GM19238 (cell line): ENCODE data around the gene KCNMA1.

ENCODE experiments used
- DNase-seq: peaks from one replicate; pipeline ENCODE4 v3.0.0; 2011; ENCODE audit warnings: low spot score; ENCODE audit not compliant: insufficient read length

KCNMA1 gene

DNA sequence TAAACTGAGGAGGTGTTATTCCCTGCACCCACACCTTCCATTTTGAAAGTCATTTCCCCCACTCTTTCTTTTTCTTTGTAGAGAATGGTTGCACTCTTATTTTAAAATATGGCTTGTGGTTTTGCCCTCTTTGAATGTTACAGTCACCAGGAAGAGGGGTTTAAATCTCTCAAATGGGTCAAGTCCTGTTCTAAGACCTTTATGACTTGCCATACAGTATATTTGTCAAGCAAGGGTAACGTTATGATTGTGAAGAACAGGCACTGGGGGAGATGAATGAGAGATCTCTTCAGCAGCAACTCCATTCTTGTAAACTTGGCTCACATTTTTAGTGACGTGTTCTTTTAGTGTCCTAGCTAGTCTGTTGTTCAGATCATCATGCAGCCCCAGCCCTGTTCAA is 634.7 kb downstream of the KCNMA1 start:
- no peak for DNase-seq

DNA sequence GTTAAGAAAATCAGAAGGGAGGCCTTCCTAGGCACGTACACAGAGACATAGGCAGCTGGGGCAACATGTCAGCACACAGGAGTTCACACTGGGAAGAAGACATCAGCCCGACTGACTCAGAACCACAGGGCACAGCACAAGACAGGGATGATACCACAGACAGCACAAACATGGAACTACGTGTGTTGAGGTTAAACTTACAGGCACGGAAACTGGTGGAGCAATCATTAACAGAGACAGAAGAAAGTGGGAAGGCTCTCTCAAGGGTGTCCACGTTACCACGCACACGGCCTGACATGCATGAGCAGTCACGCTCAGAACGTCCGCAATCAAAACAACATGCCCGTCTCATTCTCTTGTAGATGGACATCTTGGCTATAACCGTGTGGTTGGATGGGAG is 636.4 kb downstream of the KCNMA1 start:
- DNase-seq = no peak

DNA sequence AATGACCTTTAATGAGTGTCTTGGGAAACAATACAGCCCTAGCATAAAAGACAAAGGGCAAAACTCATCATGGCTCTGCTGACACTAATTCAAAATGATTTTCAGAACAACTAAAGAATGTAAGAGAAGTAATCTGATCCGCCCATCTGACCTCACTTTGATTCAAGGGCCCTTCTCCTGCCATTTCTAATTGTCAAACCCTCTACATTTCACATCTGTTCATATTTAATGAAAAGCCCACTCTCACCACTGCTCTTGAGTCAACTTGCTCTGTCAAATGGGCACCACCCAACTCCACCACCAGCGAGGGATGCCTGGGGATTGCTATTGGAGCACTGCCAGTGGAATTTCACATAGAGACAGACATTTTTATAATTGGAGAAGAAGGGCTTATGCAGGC is 639.2 kb downstream of the KCNMA1 start:
- no peak for DNase-seq

DNA sequence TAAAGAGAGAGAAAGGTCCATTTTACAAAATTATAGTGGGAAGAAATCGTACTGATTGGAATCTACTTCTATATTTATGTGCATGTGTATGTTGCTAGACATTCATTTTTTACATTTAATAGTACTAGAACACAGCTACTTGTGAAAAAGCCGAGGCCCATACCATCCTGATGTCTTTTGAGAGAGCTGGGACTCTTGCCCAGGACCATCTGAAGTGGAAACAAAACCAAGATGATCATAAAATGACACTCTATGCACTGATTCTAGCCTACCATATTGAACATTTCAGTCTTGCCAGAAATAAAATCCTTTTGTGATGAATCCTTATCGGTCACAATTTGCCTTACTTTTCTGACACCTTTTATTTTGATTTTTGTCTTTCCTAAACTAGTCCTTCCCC is 640.0 kb downstream of the KCNMA1 start:
- no peak for DNase-seq

DNA sequence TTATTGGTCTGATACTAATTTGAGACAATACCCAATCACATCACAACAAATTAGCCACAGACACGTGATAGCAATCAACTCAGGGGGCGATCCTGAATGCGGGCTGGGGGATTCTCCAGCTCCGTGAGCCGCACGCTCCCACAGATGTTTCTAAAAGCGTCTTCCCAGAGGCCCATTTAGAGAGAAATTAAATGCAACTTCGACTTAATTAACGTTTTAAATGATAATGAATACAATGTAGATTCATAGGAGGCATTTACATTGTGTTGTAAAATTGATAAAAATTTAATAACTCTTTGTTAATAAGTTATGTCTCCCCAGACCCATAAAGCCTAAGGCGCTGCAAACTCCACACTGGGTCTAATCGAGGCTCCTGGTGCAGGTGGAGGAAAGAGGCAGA is 642.6 kb downstream of the KCNMA1 start:
- DNase-seq = no peak

DNA sequence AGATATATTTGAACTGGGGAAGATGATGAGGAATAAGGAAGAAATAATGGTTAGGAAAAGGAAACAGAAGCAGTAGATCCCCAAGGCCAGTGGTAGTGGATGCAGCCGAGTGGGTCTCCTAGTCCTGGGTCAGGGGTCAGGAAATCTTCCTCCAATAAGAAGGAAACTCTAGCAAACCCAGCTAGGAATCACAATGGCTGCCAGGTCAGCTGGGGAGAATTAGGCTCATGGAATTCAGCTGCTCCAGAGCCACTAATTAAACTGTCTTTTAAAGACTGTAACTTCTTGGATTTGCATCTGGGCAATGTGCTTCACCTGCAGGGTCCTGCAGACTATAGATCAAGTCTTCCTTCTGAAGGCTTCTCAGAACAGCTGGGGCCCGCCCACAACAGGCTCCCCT is 644.4 kb downstream of the KCNMA1 start:
- DNase-seq = no peak

DNA sequence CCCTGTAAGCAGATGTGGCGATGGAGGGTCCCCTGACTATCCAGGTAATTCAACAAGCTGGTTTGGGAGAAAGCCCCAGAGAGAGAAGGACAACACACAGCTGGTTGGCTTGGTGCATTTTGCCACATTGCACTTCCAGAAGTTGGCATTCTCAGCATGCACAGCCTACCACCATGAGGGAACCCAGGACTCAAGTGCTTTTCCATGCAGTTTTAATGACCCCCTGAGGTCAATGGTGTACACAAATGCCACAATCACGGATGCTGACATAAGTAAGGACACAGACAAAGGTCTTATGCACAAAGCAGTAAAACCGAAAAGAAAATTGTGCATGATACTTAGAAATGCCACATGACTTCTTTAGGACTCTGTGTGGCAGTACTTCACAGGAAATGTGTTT is 645.1 kb downstream of the KCNMA1 start:
- no peak for DNase-seq

DNA sequence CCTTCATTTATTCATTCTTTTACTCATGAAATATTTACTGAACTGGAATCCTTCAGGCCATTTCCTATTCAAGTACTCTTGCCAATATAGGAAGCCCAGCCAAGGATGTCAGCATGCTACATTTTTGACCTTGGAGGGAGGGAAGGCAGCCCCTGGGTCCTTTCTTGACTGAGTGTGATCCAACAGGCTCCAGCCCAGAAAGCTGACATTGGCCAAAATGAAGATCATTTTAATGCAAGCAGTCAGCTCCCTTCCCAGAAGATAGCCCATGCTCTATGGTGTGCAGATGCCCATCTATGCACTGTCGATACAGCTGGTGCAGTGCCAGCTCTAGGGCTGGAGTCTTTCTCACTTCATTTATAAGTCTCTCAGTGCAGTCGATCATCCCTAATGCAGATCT is 646.0 kb downstream of the KCNMA1 start:
- no peak for DNase-seq

DNA sequence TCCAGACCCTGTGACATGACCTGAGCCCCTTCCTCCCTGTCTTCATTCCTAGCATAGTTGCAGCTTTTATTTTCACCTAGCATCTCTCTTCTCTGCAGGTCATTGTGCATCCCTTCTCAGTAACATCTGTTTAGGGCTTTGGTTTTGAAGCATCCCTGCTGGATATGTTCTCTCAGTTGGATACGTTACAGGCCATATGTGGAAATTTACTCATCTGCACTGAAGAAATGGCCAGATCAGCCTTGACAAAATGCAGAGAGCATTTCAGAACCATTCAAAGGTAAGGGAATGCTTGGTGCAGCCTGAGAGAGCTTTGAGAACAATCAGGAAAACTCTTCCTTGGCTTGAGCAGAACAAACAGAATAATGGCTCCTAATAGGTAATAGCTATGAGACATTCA is 647.0 kb downstream of the KCNMA1 start:
- DNase-seq = no peak

DNA sequence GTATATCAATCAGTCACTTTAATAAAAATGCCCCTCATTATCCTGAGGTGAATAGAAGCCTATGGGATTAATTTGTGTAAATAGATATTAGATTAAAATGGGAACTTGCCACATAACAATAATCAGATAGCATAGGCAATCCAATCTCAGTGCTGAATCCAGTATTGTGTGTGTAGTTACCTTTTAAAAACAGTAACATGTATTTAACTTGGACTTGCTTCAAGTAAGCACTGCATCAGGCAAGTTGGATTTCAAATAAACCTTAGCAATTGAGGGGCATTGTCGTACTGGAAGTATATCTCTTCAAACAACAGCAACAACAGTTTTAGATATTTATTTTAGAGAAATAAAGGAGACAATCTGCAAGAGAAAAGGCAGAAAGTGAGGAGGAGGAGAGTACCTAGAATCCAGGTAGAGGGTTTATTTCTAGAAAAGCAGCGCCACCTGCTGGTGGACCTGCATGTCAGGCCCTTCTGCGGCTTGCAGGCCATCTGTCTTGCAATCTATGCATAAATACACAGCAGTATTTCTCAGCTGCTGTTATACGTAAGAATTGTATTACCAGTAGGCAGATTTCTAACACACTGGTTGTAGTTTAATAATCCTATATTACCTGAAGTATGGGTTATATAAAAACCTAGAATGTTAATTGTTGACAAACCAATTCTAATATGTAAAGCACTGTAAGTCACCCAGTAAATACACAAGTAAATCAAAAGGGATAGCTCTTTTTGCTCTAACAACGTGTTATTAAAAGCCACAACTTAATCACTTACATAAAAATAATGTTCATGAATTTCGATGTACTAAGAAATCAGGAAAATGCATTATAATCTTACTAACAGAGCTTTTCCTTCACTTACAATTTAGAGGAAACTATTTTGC is 652.8 kb downstream of the KCNMA1 start:
- DNase-seq = peak; percentile 42

DNA sequence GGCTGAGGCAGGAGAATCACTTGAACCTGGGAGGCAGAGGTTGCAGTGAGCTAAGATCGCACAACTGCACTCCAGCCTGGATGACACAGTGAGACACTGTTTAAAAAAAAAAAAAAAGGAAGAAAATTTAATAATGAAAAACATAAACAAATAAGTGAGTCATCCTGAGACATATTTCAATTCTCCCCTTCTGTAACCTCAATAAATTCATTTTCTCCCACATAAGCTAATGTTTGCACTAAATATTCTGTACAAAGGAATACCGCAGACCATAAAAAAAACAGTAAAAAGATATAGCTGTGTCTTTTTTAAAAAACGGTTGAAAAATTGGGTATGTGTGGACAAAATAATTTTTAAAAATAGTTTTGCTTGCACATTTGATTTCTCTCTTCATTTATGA is 654.0 kb downstream of the KCNMA1 start:
- DNase-seq = no peak

DNA sequence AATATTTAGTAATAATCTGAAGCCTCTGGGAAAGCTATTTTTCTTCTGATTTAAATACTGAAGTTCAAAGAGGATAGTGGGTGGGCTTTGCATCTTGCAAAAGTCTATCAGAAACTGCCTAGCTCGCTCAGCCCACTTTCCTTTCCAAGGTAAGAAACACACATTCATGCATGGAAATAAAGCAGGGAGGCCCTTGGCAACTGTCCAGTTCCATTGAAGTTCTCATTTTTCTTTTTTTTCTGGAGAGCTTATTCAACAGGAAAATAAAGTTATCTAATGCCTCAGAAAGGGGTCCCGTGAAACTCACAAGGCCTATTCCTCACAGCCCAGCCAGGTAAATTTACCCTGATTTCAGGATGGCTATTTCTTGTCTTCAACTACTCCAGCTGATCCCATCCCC is 654.9 kb downstream of the KCNMA1 start:
- DNase-seq = no peak

DNA sequence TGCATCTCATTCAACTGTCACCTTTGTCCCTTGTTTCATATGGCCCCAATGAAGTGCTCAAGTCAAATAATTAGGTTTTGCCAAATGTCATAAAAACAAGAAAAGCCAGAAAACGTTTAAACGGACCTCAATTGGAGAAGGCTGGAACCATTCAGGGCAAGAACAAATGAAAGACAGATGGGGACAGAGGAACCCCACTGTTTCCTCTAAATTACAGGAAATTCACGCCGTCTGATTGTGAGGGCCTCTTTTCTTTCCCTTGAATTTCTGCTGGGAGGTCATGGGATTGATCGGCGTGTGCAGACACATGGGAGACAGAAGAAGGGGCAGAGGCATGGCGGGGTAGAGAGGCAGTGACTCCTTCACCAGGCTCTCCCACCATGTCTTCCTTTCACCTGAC is 656.4 kb downstream of the KCNMA1 start:
- DNase-seq = no peak

DNA sequence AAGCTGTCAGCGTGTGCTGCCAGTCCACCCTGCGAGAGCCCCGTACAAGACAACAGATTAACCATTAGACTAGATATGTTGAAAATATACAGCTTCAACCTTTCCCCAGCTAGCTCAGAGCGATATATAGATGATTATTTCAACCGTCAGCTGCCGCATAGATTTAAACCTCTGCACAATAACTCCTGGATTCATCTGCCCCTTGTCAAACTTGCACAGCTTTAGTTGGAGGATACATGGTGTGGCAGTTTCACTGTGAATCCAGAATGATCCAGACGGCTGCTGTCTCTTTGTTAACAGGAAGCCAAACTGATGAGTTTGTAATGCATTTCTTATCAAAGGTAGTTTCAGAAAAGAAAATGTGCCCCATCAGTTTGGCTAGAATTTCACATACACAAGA is 659.7 kb downstream of the KCNMA1 start:
- no peak for DNase-seq

DNA sequence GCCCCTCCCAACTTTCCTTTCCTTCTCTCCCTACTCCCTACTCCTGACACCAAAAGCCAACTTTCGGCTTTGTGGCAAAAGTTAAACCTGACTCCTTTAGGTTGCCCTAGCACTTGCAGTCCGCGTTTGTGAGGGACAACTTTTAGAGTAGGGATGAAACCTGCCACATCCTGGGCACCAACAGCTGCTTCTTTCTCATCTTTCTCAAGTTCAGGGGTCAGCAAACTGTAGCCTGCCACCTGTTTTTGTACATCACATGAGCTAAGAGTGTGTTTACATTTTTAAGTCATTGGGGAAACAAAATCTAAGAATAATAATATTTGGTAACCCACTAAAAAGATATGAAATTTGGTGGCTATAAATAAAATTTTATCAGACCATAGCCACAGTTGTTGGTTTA is 660.6 kb downstream of the KCNMA1 start:
- DNase-seq = no peak

DNA sequence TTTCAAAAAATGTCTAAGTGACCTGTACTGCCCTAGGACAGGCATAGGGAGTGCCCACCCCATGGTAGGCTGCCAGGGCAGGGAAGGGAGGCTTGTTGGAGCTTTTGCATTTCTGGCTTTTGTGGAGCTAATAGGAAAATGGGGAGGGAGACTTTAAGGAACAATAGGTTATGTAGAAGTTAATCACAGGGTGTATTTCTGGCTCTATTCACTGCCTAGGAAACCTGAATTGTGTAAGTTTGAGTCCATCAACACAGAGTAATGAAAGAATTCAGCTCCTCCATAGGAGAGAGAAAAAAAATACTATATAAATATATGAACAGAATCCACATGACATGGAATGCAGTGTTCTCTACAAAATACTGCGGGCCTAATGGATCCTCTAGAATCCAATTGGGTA is 661.5 kb downstream of the KCNMA1 start:
- DNase-seq = no peak

DNA sequence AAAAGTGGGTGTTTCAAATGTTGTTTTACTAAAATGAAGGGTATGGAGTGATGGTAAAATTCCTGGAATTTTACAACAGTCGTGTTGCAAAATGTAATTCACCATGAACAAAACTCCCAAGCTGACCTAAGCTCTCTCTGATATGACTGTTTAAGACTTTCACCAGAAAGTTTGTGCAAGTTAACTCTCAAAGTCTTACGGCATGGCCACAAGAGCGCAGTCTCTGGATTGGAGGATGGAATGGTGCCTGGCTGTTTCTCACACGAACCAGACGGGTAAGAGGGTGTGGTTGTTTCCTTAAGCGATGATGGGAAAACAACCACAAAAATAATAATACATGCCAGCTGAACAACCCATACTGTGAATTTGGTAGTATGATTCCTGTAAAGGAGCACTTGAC is 662.5 kb downstream of the KCNMA1 start:
- DNase-seq = no peak

DNA sequence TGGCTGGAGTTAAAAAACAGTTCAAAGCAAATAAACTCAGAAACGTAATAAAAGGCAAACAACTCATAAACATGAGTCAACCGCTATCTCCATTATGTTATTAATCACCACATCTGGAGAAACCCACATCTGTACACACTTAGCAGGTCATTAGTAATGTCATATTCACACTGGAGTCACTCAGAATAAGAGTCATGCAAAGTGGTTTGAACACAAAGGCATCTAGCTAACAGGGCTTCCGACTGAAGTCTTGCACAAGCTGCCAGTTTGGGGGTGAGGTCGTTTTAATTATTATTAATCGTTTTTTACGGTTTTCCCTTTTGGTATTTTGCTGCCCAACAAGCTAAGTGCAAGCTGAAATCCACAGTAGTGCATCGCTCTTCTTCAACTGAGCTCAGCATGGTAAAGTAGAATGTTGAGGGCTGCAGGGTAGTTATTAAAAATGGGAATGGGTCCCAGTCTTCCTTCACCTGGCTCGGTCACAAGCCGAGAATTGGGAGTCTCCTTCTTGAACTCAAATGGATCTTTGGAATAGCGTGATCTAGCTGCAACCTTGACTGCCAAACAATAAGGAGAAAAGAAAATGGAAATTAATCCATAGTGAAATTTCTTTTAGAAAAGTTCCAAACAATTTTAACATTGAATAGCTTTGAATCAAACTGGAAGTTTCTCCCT is 663.5 kb downstream of the KCNMA1 start:
- DNase-seq = no peak

DNA sequence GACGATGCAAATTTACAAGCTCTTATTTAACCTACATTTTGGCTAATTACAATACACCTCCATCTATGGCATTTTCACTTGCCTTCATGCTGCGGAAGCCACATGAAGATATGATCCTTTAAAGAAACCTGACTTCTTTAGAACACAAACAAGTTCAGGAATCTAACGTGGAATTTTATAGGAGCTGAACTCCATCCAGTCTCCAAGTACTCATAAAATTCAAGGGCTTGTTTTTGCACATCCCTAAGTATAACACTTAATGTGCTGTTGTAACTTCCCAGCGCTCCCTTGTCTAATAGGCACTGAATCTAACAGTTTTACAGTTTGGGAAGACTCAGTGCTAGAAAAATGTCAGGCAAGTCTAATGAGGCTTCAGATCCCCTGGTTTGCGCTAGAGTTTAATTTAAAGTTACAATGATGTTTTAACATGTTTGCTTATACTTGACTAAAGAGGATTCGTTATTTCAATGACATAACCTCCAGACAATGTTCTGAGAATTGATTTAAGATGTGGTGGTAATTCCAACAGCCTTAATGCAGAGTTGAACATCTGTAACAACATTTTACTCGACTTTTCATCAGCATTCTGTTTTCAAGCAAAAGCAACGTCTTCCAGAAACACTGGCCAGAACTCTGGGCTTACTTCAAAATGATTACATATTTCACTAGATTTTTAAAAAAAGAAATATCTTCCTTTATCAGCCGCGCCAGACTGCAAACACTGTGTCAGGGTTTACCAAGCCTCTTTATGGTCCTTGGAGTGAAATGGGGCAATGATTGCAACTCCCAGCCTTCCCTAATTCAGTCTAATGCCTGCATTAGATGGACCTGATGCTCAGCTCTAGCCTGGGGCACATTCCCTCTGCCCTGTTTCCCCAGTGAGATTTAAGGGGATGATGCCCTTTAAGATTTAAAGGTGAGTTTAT is 664.3 kb downstream of the KCNMA1 start:
- no peak for DNase-seq

DNA sequence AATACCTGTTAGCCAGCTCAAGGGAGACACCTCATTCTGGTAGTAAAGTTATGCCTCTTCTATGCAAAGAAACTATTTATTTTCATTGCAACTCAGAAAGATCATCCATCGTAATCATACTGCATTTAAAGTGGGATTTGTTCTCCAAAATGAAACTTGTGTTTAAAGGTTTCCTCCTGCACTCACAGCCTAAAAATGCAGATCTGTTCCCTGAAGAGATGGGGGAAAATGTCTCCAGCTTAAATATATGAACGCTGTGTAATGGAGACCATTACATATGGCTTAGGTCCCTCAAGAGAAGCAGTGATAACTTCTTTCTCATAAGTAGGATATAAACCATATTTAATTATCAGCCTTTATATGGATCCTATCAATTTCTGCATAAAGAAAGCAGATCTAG is 665.1 kb downstream of the KCNMA1 start:
- no peak for DNase-seq

DNA sequence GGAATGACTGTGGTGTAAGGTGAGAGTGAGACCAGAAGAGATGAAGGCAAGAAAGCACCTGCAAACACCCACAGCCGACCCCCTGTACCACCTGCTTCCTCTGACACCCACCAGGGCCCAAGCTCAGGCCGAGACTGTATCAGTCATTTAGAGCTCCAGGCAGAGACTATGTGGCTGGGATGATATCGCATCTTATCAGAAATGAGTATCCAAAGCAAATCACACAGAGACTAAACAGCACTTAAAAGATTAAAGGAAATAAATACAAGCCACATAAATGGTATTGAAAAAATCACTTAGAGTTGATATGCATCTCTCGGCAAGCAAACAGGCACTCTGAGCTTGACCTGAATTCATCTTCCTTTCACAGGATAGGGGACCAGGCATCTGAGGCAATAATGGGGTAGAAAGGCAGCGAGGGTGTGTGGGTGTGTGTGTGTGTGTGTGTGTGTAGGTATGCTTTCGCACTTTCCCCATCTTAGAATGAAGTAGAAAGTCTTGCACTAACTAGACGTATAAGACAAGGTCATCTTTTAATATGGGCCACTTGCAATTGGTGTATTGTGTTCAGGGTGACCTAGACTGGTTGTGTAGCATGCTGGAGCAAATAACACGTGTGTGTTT is 665.9 kb downstream of the KCNMA1 start:
- DNase-seq = no peak
